ENCODE results near the gene LARGE1.

The LARGE1 gene

DNA sequence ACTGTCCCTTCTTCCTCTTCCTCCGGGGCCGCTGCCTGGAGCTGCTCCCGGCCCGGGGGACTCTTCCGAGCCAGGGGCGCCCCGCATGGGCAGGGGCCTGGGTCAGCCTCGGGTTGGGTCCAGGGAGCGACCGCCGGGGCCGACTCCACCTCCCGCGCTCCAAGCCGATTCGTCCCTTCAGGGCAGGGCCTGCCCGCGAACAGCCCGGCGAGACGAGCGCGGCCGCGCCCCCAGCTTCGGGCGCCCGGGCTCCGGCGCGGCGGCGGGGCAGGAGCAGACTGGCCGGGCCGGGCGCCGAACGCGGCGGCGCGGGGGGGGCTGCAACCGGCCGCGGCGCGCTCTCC is at the start of gene LARGE1:
TSS of gene LARGE1 (minus strand) at position 280 of the 344 bp plus-strand sequence.
- H3K4me1 Mint-ChIP-seq (ENCODE audit: low read depth), result peaks cover 2% of the 10 kb centered on the region
- H3K4me3 Mint-ChIP-seq, result peak within 1 kb of the TSS; percentile 61
- H3K27ac Mint-ChIP-seq, result no peak within 1 kb of the TSS
- no peaks in the 10 kb centered on the region for H3K9me3 Mint-ChIP-seq
- H3K36me3 Mint-ChIP-seq (ENCODE audit: low read depth), result no peaks in the 10 kb centered on the region
- no peak for DNase-seq (ENCODE audit: low spot score)
- H3K27me3 Mint-ChIP-seq (ENCODE audit: low read depth), result peaks cover 51% of the 10 kb centered on the region

DNA sequence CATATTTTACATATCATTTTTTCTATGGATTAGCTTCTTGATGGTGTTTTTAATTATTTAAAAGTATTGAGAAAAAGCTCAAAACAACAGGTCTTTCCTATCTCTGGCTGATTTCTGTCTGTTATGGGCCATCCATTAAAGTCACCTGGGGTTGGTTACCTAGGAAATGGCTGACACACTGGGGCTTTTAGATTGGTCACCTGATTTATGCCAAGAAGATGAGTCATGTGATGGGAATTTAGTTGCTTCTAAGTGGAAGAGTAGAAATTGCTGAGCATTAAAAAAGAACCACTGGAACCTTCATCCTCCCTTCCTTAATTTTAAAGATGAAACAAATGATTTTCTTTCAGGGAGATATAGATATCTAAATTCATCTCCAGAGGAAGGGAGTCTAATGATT is 48.8 kb upstream of the LARGE1 start:
- H3K27me3 Mint-ChIP-seq (ENCODE audit: low read depth), result no peaks in the 10 kb centered on the region
- no peaks in the 10 kb centered on the region for H3K4me1 Mint-ChIP-seq (ENCODE audit: low read depth)
- no peaks in the 10 kb centered on the region for H3K36me3 Mint-ChIP-seq (ENCODE audit: low read depth)
- no peak overlapping the region for H3K4me3 Mint-ChIP-seq
- H3K9me3 Mint-ChIP-seq, result peaks cover 21% of the 10 kb centered on the region
- H3K27ac Mint-ChIP-seq, result no peak overlapping the region
- no peak for DNase-seq (ENCODE audit: low spot score)

DNA sequence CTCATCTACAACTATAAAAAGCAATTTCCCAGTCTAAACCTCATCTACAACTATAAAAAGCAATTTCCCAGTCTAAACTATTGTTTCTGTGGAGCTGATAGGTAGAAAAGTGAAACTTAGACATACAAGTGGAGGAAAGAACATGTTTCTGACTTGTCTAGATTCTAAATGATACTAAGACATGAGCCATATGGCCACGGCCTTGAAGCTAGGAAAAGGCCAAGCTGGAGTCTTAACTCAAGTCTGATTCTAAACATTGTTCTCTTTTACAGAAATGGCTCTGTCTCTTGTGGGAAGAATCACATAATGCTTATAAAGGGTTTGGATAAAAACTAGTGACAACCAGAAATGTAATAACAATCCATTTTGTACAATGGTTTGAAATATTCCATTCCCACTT is 43.8 kb upstream of the LARGE1 start:
- Mint-ChIP-seq H3K27ac (no peak overlapping the region), H3K27me3 (ENCODE audit: low read depth) (no peaks in the 10 kb centered on the region), H3K4me1 (ENCODE audit: low read depth) (no peaks in the 10 kb centered on the region), H3K36me3 (ENCODE audit: low read depth) (no peaks in the 10 kb centered on the region), H3K4me3 (no peak overlapping the region), H3K9me3 (peaks cover 32% of the 10 kb centered on the region)
- no peak for DNase-seq (ENCODE audit: low spot score)

DNA sequence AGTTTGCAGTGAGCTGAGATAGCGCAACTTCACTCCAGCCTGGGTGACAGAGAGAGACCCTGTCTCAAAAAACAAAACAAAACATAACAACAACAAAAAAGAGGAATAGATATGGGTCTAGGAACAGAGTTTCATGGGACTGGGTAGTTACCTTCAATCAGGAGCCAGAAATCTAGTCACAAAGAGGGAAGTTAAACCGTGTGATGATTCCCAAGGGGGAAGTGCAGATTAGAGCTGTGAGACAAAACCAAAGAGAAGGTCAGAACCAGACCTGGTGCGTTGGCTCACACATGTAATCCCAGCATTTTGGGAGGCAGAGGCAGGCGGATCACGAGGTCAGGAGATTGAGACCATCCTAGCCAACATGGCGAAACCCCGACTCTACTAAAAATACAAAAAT is 42.1 kb upstream of the LARGE1 start:
- H3K4me3 Mint-ChIP-seq, result no peak overlapping the region

DNA sequence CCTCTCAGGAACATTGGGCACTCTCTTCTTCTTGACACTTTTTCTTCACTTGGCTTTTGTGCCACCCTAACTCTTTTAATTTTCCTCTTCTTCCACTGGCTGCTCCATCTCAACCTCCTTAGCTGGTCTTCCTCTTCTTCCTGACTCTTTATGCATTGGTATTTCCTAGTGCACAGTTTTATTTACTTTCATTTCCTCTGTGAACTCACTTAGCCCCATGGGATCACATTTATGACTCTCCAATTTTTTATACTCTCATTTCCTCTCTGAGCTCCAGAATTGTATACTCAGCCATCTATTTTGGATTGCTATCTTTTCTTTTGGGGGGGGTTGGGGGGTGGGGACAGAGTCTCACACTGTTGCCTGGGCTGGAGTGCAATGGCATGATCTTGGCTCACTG is 38.5 kb upstream of the LARGE1 start:
- no peaks in the 10 kb centered on the region for H3K27me3 Mint-ChIP-seq (ENCODE audit: low read depth)

More for the DNA sequence above, 42.1 kb upstream of the LARGE1 start:
- no peak for DNase-seq (ENCODE audit: low spot score)
- no peaks in the 10 kb centered on the region for H3K36me3 Mint-ChIP-seq (ENCODE audit: low read depth)
- H3K4me1 Mint-ChIP-seq (ENCODE audit: low read depth), result no peaks in the 10 kb centered on the region
- no peak overlapping the region for H3K27ac Mint-ChIP-seq
- no peaks in the 10 kb centered on the region for H3K27me3 Mint-ChIP-seq (ENCODE audit: low read depth)
- peaks cover 28% of the 10 kb centered on the region for H3K9me3 Mint-ChIP-seq

DNA sequence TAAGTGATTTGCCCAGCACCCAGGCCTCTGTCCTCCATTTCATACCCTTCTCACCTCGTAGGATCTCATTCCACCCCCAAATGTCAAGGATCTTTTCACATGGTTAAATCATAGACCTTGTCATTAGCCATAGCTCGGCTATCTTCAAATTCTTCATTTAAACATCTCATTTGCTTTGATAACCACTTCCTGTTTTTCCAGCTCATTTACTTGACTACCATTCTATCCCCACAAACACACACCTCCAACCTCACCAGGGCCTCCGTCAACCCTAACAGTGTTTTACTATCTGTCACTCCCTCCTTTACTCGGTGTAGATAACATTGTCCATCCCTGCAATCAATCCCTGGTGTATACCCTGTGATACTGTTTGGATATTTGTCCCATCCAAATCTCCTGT is 36.8 kb upstream of the LARGE1 start:
- no peaks in the 10 kb centered on the region for H3K27me3 Mint-ChIP-seq (ENCODE audit: low read depth)
- DNase-seq (ENCODE audit: low spot score), result no peak
- no peak overlapping the region for H3K4me3 Mint-ChIP-seq
- no peak overlapping the region for H3K27ac Mint-ChIP-seq
- no peaks in the 10 kb centered on the region for H3K36me3 Mint-ChIP-seq (ENCODE audit: low read depth)
- no peaks in the 10 kb centered on the region for H3K4me1 Mint-ChIP-seq (ENCODE audit: low read depth)
- peaks cover 20% of the 10 kb centered on the region for H3K9me3 Mint-ChIP-seq

More for the DNA sequence above, 38.5 kb upstream of the LARGE1 start:
- Mint-ChIP-seq H3K9me3 (peaks cover 23% of the 10 kb centered on the region), H3K4me1 (ENCODE audit: low read depth) (no peaks in the 10 kb centered on the region), H3K27ac (no peak overlapping the region), H3K4me3 (no peak overlapping the region), H3K36me3 (ENCODE audit: low read depth) (no peaks in the 10 kb centered on the region)
- DNase-seq (ENCODE audit: low spot score), result no peak

DNA sequence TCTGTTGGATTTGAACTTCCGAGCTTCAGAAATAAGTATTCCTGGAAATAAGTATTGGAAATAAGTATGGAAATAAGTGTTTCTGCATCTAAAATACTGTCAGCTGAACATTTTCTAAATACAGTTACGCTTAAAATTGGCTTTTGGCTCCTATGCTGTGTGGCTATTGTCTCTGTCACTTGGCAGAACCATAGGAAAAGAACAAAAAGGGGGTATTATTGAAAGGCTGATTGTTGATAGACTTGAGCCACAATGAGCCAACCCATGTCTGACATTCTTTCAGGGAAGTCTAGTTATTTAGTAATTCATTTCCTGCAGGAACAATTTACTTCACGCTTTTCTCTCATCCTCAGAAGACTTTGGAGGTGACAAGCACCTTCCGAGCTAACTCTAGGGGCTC is 32.5 kb upstream of the LARGE1 start:
- H3K27me3 Mint-ChIP-seq (ENCODE audit: low read depth), result no peaks in the 10 kb centered on the region

DNA sequence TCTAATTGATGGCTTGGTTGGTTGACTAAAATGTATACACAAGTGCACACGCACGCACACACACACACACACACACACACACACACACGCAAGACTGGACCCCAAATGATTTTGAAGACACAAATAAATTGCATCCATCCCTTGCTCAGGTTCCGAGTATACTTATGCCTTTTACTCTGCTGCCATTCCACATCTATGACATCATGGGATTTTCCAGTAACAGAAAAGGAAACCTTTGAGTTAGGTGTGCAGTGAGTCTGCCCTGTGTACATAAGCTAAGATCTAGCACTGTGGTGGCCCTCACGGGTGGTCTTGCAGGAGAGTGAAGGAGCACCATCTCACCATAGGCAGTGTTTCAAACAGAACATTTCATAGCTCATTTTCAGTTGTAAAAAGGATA is 20.5 kb upstream of the LARGE1 start:
- Mint-ChIP-seq H3K9me3 (peaks cover 25% of the 10 kb centered on the region), H3K4me1 (ENCODE audit: low read depth) (no peaks in the 10 kb centered on the region), H3K36me3 (ENCODE audit: low read depth) (no peaks in the 10 kb centered on the region), H3K4me3 (no peak overlapping the region), H3K27me3 (ENCODE audit: low read depth) (no peaks in the 10 kb centered on the region), H3K27ac (no peak overlapping the region)
- no peak for DNase-seq (ENCODE audit: low spot score)

More for the DNA sequence above, 32.5 kb upstream of the LARGE1 start:
- Mint-ChIP-seq H3K27ac (no peak overlapping the region), H3K4me1 (ENCODE audit: low read depth) (no peaks in the 10 kb centered on the region), H3K4me3 (no peak overlapping the region), H3K9me3 (peaks cover 26% of the 10 kb centered on the region), H3K36me3 (ENCODE audit: low read depth) (no peaks in the 10 kb centered on the region)
- no peak for DNase-seq (ENCODE audit: low spot score)

DNA sequence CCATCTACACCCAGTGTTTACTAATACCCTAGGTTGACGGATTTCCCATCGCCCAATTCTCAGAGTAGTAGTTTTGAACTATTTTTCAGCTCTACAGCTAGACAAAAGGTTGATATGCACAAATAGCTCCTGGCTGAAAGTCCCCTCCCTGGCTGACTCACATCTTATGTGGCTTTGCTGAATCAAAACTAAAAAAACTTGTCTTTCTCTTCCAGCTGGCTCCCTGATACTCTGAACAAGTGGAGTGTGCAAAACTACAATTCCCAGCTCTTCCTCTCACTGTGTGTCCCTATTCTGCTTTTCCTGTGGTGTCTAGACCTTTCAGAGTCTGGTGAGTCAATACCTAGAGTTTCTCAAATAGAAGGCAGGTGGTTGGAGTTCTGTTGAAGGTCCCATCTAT is 12.7 kb upstream of the LARGE1 start:
- no peak overlapping the region for H3K4me3 Mint-ChIP-seq
- H3K36me3 Mint-ChIP-seq (ENCODE audit: low read depth), result no peaks in the 10 kb centered on the region
- DNase-seq (ENCODE audit: low spot score), result no peak
- H3K27me3 Mint-ChIP-seq (ENCODE audit: low read depth), result no peaks in the 10 kb centered on the region
- H3K9me3 Mint-ChIP-seq, result peaks cover 17% of the 10 kb centered on the region
- no peak overlapping the region for H3K27ac Mint-ChIP-seq
- no peaks in the 10 kb centered on the region for H3K4me1 Mint-ChIP-seq (ENCODE audit: low read depth)

DNA sequence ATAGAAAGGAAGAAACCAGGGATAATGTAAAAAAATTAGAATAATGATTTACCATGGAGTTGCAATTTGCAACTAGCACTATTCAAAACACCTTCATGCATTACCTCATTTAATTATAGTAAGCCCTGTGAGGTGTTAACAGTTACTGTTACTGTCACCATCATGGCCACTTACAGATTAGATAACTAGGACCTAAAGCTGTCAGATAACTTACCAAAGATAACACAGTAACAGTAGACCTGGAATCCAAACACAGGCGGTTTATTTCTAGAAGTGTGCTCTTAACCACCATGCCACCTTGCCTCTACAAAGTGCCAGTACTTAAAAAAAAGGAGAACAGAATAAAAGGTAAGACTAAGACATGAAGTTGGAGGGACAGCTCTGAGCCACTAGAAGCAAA is 11.1 kb upstream of the LARGE1 start:
- Mint-ChIP-seq H3K4me3 (no peak overlapping the region), H3K27me3 (ENCODE audit: low read depth) (no peaks in the 10 kb centered on the region), H3K9me3 (peaks cover 14% of the 10 kb centered on the region), H3K4me1 (ENCODE audit: low read depth) (no peaks in the 10 kb centered on the region), H3K36me3 (ENCODE audit: low read depth) (no peaks in the 10 kb centered on the region), H3K27ac (no peak overlapping the region)
- no peak for DNase-seq (ENCODE audit: low spot score)

DNA sequence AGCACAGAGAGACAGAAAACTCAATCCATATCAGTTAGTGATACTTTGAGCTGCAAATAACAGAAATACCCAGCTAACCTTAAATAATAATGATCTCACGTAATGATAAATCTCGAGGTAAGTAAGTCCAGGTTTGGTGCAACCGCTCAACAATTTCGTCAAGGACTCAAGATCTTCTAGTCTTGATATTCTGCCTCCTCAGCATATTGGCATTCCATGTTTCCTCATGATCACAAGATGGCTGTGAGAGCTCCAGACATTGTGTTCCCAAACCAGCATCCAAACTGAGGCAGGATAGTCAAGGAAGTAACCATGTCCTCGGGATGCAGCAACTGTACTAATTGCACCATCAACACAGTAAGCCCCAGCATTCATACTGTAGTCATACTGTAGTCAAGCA is 7.5 kb upstream of the LARGE1 start:
- DNase-seq (ENCODE audit: low spot score), result no peak
- H3K27ac Mint-ChIP-seq, result no peak overlapping the region
- peaks cover 10% of the 10 kb centered on the region for H3K27me3 Mint-ChIP-seq (ENCODE audit: low read depth)
- peaks cover 7% of the 10 kb centered on the region for H3K9me3 Mint-ChIP-seq
- no peaks in the 10 kb centered on the region for H3K36me3 Mint-ChIP-seq (ENCODE audit: low read depth)
- H3K4me3 Mint-ChIP-seq, result no peak overlapping the region
- H3K4me1 Mint-ChIP-seq (ENCODE audit: low read depth), result peaks cover 2% of the 10 kb centered on the region

DNA sequence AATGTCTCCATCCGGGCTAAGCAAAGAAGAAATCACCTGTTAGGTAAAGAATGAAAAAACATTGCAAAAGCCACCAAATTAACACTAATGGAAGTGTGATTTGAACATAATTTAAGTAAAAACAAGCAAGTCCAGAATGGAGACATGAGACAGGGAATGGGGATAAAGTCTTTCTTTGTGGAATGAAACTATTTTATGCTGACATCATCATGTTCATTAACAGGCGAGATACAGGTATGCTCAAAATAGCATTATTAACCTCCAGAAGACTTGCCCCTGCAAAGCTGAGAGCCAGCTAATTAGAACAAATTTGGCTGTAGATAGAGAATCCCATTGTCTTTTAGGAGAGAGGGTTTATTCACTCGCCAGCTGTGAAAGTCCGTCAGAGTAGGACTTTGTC is 4.9 kb upstream of the LARGE1 start:
- H3K36me3 Mint-ChIP-seq (ENCODE audit: low read depth), result no peaks in the 10 kb centered on the region
- no peak overlapping the region for H3K4me3 Mint-ChIP-seq
- peaks cover 2% of the 10 kb centered on the region for H3K4me1 Mint-ChIP-seq (ENCODE audit: low read depth)
- peaks cover 22% of the 10 kb centered on the region for H3K27me3 Mint-ChIP-seq (ENCODE audit: low read depth)
- peaks cover 3% of the 10 kb centered on the region for H3K9me3 Mint-ChIP-seq
- DNase-seq (ENCODE audit: low spot score), result no peak
- H3K27ac Mint-ChIP-seq, result no peak overlapping the region

DNA sequence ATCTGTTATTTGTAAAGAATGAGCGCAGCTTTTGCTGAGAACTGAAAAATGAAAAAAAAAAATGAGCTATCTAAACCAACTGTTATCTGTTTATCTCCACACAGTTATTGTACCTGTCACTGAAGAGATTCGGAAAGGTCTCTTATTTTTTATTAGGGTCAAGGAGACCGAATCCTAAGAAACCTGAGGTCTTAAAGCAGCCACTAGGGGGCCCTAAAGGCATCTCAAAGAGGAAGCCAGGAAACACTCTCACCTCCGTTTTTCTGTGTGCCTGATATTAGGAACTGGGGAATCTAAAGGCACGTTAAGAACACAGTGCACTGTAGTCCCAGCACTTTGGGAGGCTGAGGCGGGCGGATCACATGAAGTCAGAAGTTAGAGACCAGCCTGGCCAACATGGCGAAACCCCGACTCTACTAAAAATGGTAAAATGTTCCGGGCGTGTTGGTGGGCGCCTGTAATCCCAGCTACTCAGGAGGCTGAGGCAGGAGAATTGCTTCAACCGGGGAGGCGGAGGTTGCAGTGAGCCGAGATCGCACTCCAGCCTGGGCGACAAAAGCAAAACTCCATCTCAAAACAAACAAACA is 3.5 kb upstream of the LARGE1 start:
- Mint-ChIP-seq H3K9me3 (no peaks in the 10 kb centered on the region), H3K36me3 (ENCODE audit: low read depth) (no peaks in the 10 kb centered on the region), H3K4me1 (ENCODE audit: low read depth) (peaks cover 2% of the 10 kb centered on the region), H3K4me3 (no peak overlapping the region), H3K27me3 (ENCODE audit: low read depth) (peaks cover 31% of the 10 kb centered on the region), H3K27ac (no peak overlapping the region)
- no peak for DNase-seq (ENCODE audit: low spot score)

DNA sequence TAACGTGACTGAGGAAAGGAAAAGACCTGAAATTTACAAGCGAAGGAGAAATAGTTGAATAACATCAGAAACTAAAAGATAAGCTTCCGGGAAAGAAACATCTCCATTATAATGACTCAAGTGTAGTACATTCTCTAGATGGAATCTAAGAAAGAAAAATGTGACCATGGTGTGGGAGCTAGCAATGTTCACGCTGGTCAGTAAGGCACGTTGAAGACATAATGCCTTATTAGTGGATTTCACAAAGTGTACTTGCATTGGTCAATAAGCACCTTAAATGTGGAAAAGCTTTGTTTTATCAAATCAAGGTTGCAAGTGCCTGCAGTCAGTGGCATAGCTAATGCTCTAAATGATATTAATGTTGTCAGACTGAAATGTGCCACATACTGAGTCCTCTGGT is 2.8 kb upstream of the LARGE1 start:
- Mint-ChIP-seq H3K4me1 (ENCODE audit: low read depth) (peaks cover 2% of the 10 kb centered on the region), H3K27me3 (ENCODE audit: low read depth) (peaks cover 38% of the 10 kb centered on the region), H3K9me3 (no peaks in the 10 kb centered on the region), H3K36me3 (ENCODE audit: low read depth) (no peaks in the 10 kb centered on the region), H3K4me3 (peak overlapping the region; percentile 59), H3K27ac (no peak overlapping the region)
- DNase-seq (ENCODE audit: low spot score), result no peak

DNA sequence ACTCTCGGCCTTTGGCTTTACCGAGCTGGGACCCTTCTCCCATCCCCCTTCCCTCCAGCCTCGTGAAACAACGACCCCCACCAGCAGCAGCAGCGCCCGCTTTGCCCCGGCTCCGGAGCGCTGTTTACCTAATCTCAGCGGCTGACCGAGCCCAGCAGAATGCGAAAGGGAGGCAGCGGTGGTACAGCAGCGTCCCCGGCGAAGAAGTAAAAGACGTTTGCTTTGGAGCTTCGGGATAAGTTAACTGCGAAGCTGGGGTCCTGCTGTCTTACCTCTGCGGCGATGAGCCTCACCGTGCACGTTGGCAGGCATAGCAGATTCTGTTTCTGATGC is 2.0 kb upstream of the LARGE1 start:
- H3K4me1 Mint-ChIP-seq (ENCODE audit: low read depth), result peaks cover 2% of the 10 kb centered on the region
- H3K9me3 Mint-ChIP-seq, result no peaks in the 10 kb centered on the region
- peak overlapping the region; percentile 59 for H3K4me3 Mint-ChIP-seq
- H3K27me3 Mint-ChIP-seq (ENCODE audit: low read depth), result peaks cover 43% of the 10 kb centered on the region
- no peak overlapping the region for H3K27ac Mint-ChIP-seq
- DNase-seq (ENCODE audit: low spot score), result no peak
- no peaks in the 10 kb centered on the region for H3K36me3 Mint-ChIP-seq (ENCODE audit: low read depth)
